ENCODE results near the gene RUFY4. TPM values are rescaled to one million over a fixed set of nuclear protein-coding genes. Genes with fewer than 3 reads are reported as not detected.

Gene RUFY4
- total and polyA plus RNA-seq, 9 of the 15 experiments (the other 6 are each of a cell fraction or from before 2014, with no cell fraction given) = not detected

DNA sequence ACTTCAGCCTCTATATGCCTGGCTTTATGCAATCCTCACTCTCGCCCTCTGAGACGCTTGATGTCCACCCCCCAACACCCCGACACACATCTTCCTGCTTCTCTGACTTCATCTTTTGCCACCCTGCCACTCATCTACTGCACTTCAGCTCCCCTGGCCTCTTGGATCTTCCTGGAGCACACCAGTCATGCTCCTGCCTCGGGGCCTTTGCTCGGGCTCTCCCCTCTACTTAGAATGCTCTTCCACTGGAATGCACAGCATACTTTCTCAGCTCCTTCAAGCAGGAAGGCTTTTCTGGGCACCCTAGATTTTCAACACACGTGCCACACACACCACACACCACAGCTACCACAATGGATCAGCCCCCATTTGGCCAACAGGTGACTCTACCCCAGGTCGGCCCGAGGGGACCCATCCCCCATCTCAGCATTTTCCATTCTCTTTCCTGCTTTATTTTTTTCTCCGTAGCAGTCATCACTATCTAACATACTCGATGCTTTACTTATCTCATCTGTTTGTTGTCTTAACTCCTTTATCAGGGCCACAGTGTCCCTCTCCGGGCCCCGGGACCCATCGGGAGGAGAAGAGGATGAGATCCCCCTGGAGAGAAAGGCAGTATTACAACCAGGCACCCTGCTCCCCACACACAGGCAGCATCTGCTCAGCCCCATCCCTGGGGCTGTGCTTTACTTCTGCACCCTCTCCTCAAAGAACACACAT, 2.3 kb downstream of the RUFY4 start (continued):
- TF ChIP-seq, protein P1, sequence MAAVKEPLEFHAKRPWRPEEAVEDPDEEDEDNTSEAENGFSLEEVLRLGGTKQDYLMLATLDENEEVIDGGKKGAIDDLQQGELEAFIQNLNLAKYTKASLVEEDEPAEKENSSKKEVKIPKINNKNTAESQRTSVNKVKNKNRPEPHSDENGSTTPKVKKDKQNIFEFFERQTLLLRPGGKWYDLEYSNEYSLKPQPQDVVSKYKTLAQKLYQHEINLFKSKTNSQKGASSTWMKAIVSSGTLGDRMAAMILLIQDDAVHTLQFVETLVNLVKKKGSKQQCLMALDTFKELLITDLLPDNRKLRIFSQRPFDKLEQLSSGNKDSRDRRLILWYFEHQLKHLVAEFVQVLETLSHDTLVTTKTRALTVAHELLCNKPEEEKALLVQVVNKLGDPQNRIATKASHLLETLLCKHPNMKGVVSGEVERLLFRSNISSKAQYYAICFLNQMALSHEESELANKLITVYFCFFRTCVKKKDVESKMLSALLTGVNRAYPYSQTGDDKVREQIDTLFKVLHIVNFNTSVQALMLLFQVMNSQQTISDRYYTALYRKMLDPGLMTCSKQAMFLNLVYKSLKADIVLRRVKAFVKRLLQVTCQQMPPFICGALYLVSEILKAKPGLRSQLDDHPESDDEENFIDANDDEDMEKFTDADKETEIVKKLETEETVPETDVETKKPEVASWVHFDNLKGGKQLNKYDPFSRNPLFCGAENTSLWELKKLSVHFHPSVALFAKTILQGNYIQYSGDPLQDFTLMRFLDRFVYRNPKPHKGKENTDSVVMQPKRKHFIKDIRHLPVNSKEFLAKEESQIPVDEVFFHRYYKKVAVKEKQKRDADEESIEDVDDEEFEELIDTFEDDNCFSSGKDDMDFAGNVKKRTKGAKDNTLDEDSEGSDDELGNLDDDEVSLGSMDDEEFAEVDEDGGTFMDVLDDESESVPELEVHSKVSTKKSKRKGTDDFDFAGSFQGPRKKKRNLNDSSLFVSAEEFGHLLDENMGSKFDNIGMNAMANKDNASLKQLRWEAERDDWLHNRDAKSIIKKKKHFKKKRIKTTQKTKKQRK (IDR thresholded peaks at IDR 0.05; ENCODE audit: borderline replicate concordance, low read depth, low read length) = no peak
- TF ChIP-seq ZNF583 (CRISPR knock-in tag; IDR thresholded peaks at IDR 0.05) = no peak
- TF ChIP-seq COPS2 (conservative IDR thresholded peaks at IDR 0.05) = no peak
- no peak for TF ChIP-seq ETV1 (tag; conservative IDR thresholded peaks at IDR 0.05; ENCODE audit: low read depth)

DNA sequence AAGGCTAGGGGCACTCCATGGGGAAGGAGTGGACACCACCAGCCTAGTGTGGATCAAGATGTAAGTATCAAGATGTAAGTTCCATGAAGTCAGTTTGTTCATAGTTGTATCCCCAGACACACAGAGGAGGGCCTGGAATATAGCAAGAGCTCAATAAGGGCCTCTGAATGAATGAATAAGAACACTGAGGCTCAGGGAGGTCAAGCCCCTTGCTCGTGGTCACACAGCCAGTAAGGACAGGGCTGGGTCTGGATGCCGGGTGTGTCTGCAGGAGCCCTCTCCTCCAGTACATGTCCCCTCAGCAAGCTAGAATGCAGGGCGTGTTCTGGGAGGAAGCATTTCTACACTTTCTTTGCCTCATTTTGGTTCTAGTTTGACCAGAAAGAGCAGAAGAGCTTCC, 2.9 kb downstream of the RUFY4 start:
- FAIRE-seq (no peak), DNase-seq (ENCODE audit: extremely low read depth in 1 of 4, low spot score in 3 of 4) (no peak), ATAC-seq (no peak)
- POLR2A ChIA-PET = interaction anchor here (0.6 to 0.8 kb wide), 2 partner anchors 22 to 230 kb away, joined by 3 read pairs; no protein-coding TSS in a partner anchor
- in situ Hi-C loops (cut with MboI) = no loop called here
- Histone ChIP-seq H3K4me3 (no peak overlapping the region), H3K9ac (ENCODE audit: insufficient read depth in 1 of 2, low read depth in 2 of 2, low read length in 2 of 2) (no peak overlapping the region), H3K79me2 (ENCODE audit: control insufficient read depth, insufficient read depth, low read length) (no peaks in the 10 kb centered on the region), H3K27me3 (ENCODE audit: control insufficient read depth in 2 of 2, insufficient read depth in 2 of 2, low read length in 2 of 2) (peaks cover 0 to 47% of the 10 kb centered on the region in 2 experiments; a peak in 2 of 5 replicates), H3K27ac (ENCODE audit: extremely low read depth, low read depth, low read length) (no peak overlapping the region), H2AFZ (ENCODE audit: low read depth, low read length) (no peak overlapping the region), H3K4me1 (replicated peaks in 1 of 2; ENCODE audit: control insufficient read depth in 2 of 2, insufficient read depth in 2 of 2, low read length in 2 of 2) (no peaks in the 10 kb centered on the region; a peak in 2 of 5 replicates), H4K20me1 (replicated peaks; ENCODE audit: control insufficient read depth, insufficient read depth, low read length) (no peaks in the 10 kb centered on the region), H3K4me2 (ENCODE audit: insufficient read depth, low read length) (no peak overlapping the region), H3K9me3 (replicated peaks; ENCODE audit: control insufficient read depth, insufficient read depth, low read depth, low read length) (no peaks in the 10 kb centered on the region), H3K9me1 (ENCODE audit: control insufficient read depth, insufficient read depth, low read length) (no peaks in the 10 kb centered on the region), H3K36me3 (ENCODE audit: control insufficient read depth, insufficient read depth, low read length) (no peaks in the 10 kb centered on the region)
- no TSS peak for BruUV-seq (replicated peaks)
- intact Hi-C loops (cut with micrococcal nuclease) = no loop called here
- TF ChIP-seq ZNF76 (CRISPR knock-in tag; IDR thresholded peaks at IDR 0.05; ENCODE audit: borderline replicate concordance) (no peak), ETV6 (IDR thresholded peaks at IDR 0.05; ENCODE audit: borderline replicate concordance in 1 of 2, low read depth in 2 of 2, low read length in 1 of 2) (no peak), ETV6 (CRISPR knock-in tag; IDR thresholded peaks at IDR 0.05; ENCODE audit: borderline replicate concordance) (no peak), U2AF2 (optimal IDR thresholded peaks at IDR 0.05; ENCODE audit: low read depth, low read length) (no peak), NFE2L1 (tag; IDR thresholded peaks at IDR 0.05; ENCODE audit: borderline replicate concordance, low read depth) (no peak), HNRNPK (IDR thresholded peaks at IDR 0.05; ENCODE audit: low read depth, low read length, poor library complexity, severe bottlenecking) (no peak)
- TF ChIP-seq, protein P2, sequence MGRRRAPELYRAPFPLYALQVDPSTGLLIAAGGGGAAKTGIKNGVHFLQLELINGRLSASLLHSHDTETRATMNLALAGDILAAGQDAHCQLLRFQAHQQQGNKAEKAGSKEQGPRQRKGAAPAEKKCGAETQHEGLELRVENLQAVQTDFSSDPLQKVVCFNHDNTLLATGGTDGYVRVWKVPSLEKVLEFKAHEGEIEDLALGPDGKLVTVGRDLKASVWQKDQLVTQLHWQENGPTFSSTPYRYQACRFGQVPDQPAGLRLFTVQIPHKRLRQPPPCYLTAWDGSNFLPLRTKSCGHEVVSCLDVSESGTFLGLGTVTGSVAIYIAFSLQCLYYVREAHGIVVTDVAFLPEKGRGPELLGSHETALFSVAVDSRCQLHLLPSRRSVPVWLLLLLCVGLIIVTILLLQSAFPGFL (CRISPR knock-in tag; IDR thresholded peaks at IDR 0.05) = no peak
- TF ChIP-seq, protein P3, sequence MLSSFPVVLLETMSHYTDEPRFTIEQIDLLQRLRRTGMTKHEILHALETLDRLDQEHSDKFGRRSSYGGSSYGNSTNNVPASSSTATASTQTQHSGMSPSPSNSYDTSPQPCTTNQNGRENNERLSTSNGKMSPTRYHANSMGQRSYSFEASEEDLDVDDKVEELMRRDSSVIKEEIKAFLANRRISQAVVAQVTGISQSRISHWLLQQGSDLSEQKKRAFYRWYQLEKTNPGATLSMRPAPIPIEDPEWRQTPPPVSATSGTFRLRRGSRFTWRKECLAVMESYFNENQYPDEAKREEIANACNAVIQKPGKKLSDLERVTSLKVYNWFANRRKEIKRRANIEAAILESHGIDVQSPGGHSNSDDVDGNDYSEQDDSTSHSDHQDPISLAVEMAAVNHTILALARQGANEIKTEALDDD (IDR thresholded peaks at IDR 0.05) = no peak
- TF ChIP-seq, protein P4, sequence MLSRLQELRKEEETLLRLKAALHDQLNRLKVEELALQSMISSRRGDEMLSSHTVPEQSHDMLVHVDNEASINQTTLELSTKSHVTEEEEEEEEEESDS (CRISPR knock-in tag; IDR thresholded peaks at IDR 0.05) = no peak
- CTCF ChIA-PET (ENCODE audit: low intra/inter-chr PET ratio) = no interaction called here
- WGBS (ENCODE audit: insufficient coverage, low coverage, missing lambda C conversion rate) = 0% methylated on average over 3 of the region's 3 CpGs

All from K562 (cell line).